K562 (cell line): ENCODE results near the gene LHPP. TPM values are rescaled to one million over a fixed set of nuclear protein-coding genes. Genes with fewer than 3 reads are reported as not detected.

ENCODE experiments used
- ATAC-seq: fragments of 200-7000 bp; cut with Tn5 transposase; 3 replicates; pipeline ENCODE4 v1.9.1; 2020; ENCODE audit warnings: moderate library complexity
- BruUV-seq: library from RNA; stranded (reverse); fragments of 400-500 nt; replicated peaks from 2 replicates; lab custom pipeline; 2021; lab: Mats Ljungman, UMichigan
- CTCF ChIA-PET: fragments of 300-600 bp; formaldehyde crosslinking; extraction: SDS; loops from one replicate; lab custom pipeline; 2021; ENCODE audit warnings: low intra/inter-chr PET ratio; lab: Yijun Ruan, JAX
- POLR2A ChIA-PET: fragments of 300-600, 350-650 bp; sonication (Branson Sonifier 250); formaldehyde crosslinking; extraction: SDS; loops from one replicate; lab custom pipeline; 2021; ENCODE audit warnings: antibody characterized with exemption, inconsistent platforms; lab: Yijun Ruan, JAX
- DNase-seq, 4 experiments: peaks; one replicate each; pipeline versions ENCODE4 v3.0.0 to v3.0.0-alpha.2; 2011 to 2018; ENCODE audit warnings: low spot score in 3 of 4, mixed read lengths in 3 of 4; ENCODE audit errors: extremely low read depth in 1 of 4
- FAIRE-seq: peaks from 2 replicates; lab custom pipeline; 2011; peaks lifted over from hg19 to GRCh38; lab: Jason Lieb, UNC
- H2AFZ ChIP-seq: 2 replicates; pipeline ENCODE4 v1.6.0; 2011; ENCODE audit warnings: low read depth, low read length, control low read depth, inconsistent platforms
- H3K27ac ChIP-seq: fragments of 200-600 bp; 3 replicates; pipeline ENCODE4 v1.8.0; 2011; ENCODE audit warnings: low read depth, mild to moderate bottlenecking, control low read depth, inconsistent platforms, low read length, moderate library complexity, mixed read lengths; ENCODE audit errors: extremely low read depth
- H3K27me3 ChIP-seq, 2 experiments: fragments of 300-600 bp in 1 of 2; 2 replicates in 1 of 2; 3 replicates in 1 of 2; pipeline versions ENCODE4 v1.6.0 to v1.8.0; 2011; ENCODE audit warnings: inconsistent platforms in 2 of 2, low read length in 2 of 2, mild to moderate bottlenecking in 1 of 2, mixed read lengths in 1 of 2, moderate library complexity in 1 of 2; ENCODE audit not compliant: control insufficient read depth in 2 of 2, insufficient read depth in 2 of 2
- H3K36me3 ChIP-seq: fragments of 300-600 bp; 3 replicates; pipeline ENCODE4 v1.8.0; 2011; ENCODE audit warnings: mild to moderate bottlenecking, low read length, inconsistent platforms; ENCODE audit not compliant: control insufficient read depth, insufficient read depth
- H3K4me1 ChIP-seq, 2 experiments: fragments of 200-600 bp in 1 of 2; replicated peaks in 1 of 2; 2 replicates in 1 of 2; 3 replicates in 1 of 2; pipeline versions ENCODE4 v1.5.1 to v1.8.0; 2011; ENCODE audit warnings: inconsistent platforms in 2 of 2, low read length in 2 of 2, mild to moderate bottlenecking in 1 of 2, mixed read lengths in 1 of 2, moderate library complexity in 1 of 2; ENCODE audit not compliant: control insufficient read depth in 2 of 2, insufficient read depth in 2 of 2
- H3K4me2 ChIP-seq: 2 replicates; pipeline ENCODE4 v1.6.1; 2011; ENCODE audit warnings: low read length, control low read depth, inconsistent platforms, mixed read lengths; ENCODE audit not compliant: insufficient read depth
- H3K4me3 ChIP-seq: fragments of 200-600 bp; sonication (generic), shearing (Covaris generic); 2 replicates; pipeline ENCODE4 v1.5.1; 2016; ENCODE audit warnings: control low read depth, inconsistent platforms
- H3K79me2 ChIP-seq: fragments of 200-600 bp; 3 replicates; pipeline ENCODE4 v1.8.0; 2011; ENCODE audit warnings: low read length, inconsistent platforms; ENCODE audit not compliant: control insufficient read depth, insufficient read depth
- H3K9ac ChIP-seq, 2 experiments: 2 replicates each; pipeline versions ENCODE4 v1.6.0 to v1.6.1; 2011; ENCODE audit warnings: low read depth in 2 of 2, low read length in 2 of 2, control low read depth in 1 of 2, inconsistent platforms in 1 of 2, mild to moderate bottlenecking in 1 of 2, mixed read lengths in 1 of 2; ENCODE audit not compliant: insufficient read depth in 1 of 2
- H3K9me1 ChIP-seq: one replicate; pipeline ENCODE4 v1.6.0; 2011; ENCODE audit warnings: inconsistent platforms, mild to moderate bottlenecking, low read length, moderate library complexity; ENCODE audit not compliant: control insufficient read depth, insufficient read depth
- H3K9me3 ChIP-seq: replicated peaks from 2 replicates; pipeline ENCODE4 v1.5.1; 2011; ENCODE audit warnings: low read depth, low read length, inconsistent platforms; ENCODE audit not compliant: control insufficient read depth, insufficient read depth
- H4K20me1 ChIP-seq: replicated peaks from 2 replicates; pipeline ENCODE4 v1.6.1; 2011; ENCODE audit warnings: low read length, inconsistent platforms, mixed read lengths; ENCODE audit not compliant: control insufficient read depth, insufficient read depth
- OTX1 ChIP-seq: fragments of 450-650 bp; formaldehyde crosslinking; IDR thresholded peaks from 2 replicates; pipeline ENCODE4 v1.4.0; 2022; ENCODE audit warnings: mild to moderate bottlenecking
- TBL1XR1 ChIP-seq, 2 experiments: IDR thresholded peaks; 2 replicates each; pipeline ENCODE4 v1.6.1; 2012; ENCODE audit warnings: improper control_type of control experiment in 2 of 2, low read length in 2 of 2, mild to moderate bottlenecking in 1 of 2
- WGBS: fragments of 100-300 bp; shearing (Covaris generic); methylation state at CpG from one replicate; pipeline ENCODE4 v1.1.6; 2016; ENCODE audit warnings: low coverage, mixed read lengths; ENCODE audit not compliant: insufficient coverage; ENCODE audit errors: missing lambda C conversion rate; 5-methylcytosine and 5-hydroxymethylcytosine counted together
- in situ Hi-C: fragments of 300-500 bp; cut with MboI; formaldehyde crosslinking; loops from 4 replicates; pipeline ENCODE4 v1.15.0; 2018; ENCODE audit warnings: inconsistent platforms, mixed read lengths
- intact Hi-C: fragments of 100-400 bp; cut with micrococcal nuclease; formaldehyde crosslinking; loops from 2 replicates; pipeline ENCODE4 v1.14.2; 2022
- polyA plus RNA-seq, 8 experiments: library from polyadenylated mRNA; depleted of rRNA in 4 of 8; stranded (reverse) in 5 of 8; unstranded in 3 of 8; fragments of >200 nt; fragmentation: Nextera tagmentation in 2 of 8; fragmentation: Illumina TruSeq in 1 of 8; extraction: Ambion mirVana in 2 of 8; extraction: Trizol in 1 of 8; gene quantifications; 2 replicates each; pipeline versions ENCODE4 v1.2.1 to v1.2.3, GENCODE V29; 2011 to 2014; ENCODE audit warnings: inconsistent platforms in 1 of 8, missing spikeins in 1 of 8
- total RNA-seq, 7 experiments: library from RNA; depleted of rRNA in 6 of 7; stranded (reverse); fragments of >200 nt in 6 of 7; fragmentation: Illumina TruSeq in 2 of 7; extraction: Trizol in 2 of 7; gene quantifications; 2 replicates each; pipeline versions ENCODE4 v1.2.1 to v1.2.3, GENCODE V29; 2011 to 2021; ENCODE audit warnings: low replicate concordance in 1 of 7
- TF ChIP-seq, protein P1 (sequence below): fragments of 250-450 bp; sonication (Bioruptor Pico); IDR thresholded peaks from 2 replicates; pipeline ENCODE4 v1.5.0; 2022; ENCODE audit warnings: mild to moderate bottlenecking

LHPP gene
- total and polyA plus RNA-seq, 9 of the 15 experiments (the other 6 are each of a cell fraction or from before 2014, with no cell fraction given): 0.34 to 7.4 (median 3.0) TPM

DNA sequence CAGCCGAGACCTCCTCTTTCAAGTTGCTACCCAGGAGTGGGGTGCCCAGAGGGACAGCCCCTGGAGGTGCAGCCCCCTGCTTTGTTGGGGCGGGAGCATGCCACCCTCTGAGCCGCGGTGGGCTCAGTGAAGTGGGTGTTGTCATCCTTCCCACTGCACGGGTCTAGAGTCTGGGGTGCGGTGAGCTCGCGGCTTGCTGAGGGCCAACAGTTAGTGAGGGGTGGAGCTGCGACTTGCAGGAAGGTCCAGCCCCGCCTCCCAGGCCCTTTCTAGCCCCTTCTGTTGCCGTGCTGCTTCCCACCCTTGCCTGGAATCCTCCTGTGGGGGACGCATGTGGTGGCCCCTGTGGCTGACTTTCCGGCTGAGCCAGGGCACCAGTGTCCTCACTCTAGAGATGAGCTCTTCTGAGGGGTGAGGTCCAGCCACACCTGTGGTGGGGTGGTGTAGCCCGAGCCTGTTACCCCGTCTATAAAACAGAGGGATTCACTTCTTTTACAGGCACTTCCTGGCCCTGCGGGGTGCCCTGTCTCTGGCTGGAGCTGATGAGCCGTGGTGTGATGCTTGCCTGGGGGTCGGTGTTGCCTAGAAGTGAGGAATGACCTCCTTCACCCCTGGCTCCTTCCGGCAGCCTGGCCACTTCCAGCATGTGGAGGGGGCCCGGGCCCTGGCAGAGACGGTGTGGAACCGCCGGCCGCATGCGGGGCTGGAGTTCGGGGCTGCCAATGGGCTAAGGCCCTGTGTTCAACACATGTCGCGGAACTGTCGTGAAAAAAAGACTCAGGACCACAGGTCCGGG, 154.6 kb downstream of the LHPP start:
- ATAC-seq: no peak
- POLR2A ChIA-PET: no interaction called here

More for the DNA sequence above, 154.6 kb downstream of the LHPP start:
- Histone ChIP-seq H3K36me3 (0 out of 3 replicates have a peak, but pooled peaks cover 2% of the 10 kb centered on the region), H3K9ac (no peak overlapping the region), H3K9me1 (no peaks in the 10 kb centered on the region), H4K20me1 (no peaks in the 10 kb centered on the region), H3K4me2 (no peak overlapping the region), H3K27me3 (no peaks in the 10 kb centered on the region), H3K4me3 (no peak overlapping the region), H3K27ac (no peak overlapping the region), H2AFZ (no peak overlapping the region), H3K9me3 (no peaks in the 10 kb centered on the region), H3K4me1 (peaks cover 0 to 42% of the 10 kb centered on the region in 2 experiments; a peak in 3 of 5 replicates), H3K79me2 (no peaks in the 10 kb centered on the region)
- DNase-seq (no peak), FAIRE-seq (no peak)
- no TSS peak for BruUV-seq
- 82% methylated on average over 12 of the region's 30 CpGs for WGBS
- CTCF ChIA-PET: no interaction called here
- TF ChIP-seq OTX1 (CRISPR knock-in tag) (no peak), TBL1XR1 (IDR thresholded peaks at IDR 0.05; ENCODE audit: low read length in 2 of 2) (no peak)
- TF ChIP-seq, protein P1, sequence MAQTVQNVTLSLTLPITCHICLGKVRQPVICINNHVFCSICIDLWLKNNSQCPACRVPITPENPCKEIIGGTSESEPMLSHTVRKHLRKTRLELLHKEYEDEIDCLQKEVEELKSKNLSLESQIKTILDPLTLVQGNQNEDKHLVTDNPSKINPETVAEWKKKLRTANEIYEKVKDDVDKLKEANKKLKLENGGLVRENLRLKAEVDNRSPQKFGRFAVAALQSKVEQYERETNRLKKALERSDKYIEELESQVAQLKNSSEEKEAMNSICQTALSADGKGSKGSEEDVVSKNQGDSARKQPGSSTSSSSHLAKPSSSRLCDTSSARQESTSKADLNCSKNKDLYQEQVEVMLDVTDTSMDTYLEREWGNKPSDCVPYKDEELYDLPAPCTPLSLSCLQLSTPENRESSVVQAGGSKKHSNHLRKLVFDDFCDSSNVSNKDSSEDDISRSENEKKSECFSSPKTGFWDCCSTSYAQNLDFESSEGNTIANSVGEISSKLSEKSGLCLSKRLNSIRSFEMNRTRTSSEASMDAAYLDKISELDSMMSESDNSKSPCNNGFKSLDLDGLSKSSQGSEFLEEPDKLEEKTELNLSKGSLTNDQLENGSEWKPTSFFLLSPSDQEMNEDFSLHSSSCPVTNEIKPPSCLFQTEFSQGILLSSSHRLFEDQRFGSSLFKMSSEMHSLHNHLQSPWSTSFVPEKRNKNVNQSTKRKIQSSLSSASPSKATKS (CRISPR knock-in tag): no peak
- in situ Hi-C loops (no loop called here), intact Hi-C loops (no loop called here)
